ENCODE results near the gene FGF3. TPM values are rescaled to one million over a fixed set of nuclear protein-coding genes. Genes with fewer than 3 reads are reported as not detected.
A peak's percentile ranks its signal among the peaks of the same experiment; 100 is the strongest.

Gene FGF3
- total RNA-seq, 4 donors from 2014 or later: not detected

DNA sequence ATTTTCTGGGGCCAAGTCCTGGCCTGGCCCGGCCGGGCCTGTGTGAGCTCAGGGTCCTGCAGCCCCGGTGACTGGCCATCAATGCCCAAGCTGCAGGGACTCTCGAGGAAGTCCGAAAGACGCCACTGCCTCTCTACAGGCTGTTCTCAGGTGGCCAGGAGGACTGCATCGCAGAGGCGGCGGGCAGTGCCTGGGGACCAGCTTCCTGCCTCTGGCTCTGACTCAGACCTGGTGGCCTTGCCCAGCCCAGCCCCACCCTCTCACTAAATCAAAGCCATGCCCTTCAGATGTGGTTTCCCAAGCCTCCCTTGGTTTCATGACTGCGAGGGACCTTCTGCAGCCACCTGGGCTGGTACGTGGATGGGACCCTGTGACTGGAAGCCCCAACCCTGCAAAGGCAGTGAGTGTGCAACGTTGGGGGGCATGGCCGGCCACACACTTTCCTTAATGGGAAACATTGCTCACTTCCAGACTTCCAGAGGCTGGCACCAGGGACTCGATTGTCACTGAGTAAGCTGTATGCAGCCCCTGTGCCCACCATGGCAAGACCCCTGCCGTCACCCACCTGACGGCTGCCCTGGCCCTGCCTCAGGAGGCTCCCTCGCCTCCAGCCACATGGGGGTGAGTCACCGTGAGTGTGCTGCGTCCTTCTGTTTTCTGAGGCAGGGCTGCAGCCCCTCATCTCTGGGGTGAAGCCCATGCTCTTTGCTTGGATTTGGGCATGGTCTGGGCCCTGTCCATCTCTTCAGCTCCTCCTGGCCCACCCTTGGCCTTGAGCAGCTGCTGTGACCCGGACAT is 6.0 kb upstream of the FGF3 start:
- H3K36me3 ChIP-seq: no peaks in the 10 kb centered on the region
- H3K27me3 ChIP-seq: no peaks in the 10 kb centered on the region
- peaks cover 0 to 24% (median 1%) of the 10 kb centered on the region in 4 donors for H3K4me1 ChIP-seq
- peak in 2 of 3 donors; percentile 67 to 78 for DNase-seq
- H3K27ac ChIP-seq: no peak overlapping the region
- no peaks in the 10 kb centered on the region for H3K9me3 ChIP-seq
- no peak overlapping the region for H3K4me3 ChIP-seq
- TF ChIP-seq, protein P1, sequence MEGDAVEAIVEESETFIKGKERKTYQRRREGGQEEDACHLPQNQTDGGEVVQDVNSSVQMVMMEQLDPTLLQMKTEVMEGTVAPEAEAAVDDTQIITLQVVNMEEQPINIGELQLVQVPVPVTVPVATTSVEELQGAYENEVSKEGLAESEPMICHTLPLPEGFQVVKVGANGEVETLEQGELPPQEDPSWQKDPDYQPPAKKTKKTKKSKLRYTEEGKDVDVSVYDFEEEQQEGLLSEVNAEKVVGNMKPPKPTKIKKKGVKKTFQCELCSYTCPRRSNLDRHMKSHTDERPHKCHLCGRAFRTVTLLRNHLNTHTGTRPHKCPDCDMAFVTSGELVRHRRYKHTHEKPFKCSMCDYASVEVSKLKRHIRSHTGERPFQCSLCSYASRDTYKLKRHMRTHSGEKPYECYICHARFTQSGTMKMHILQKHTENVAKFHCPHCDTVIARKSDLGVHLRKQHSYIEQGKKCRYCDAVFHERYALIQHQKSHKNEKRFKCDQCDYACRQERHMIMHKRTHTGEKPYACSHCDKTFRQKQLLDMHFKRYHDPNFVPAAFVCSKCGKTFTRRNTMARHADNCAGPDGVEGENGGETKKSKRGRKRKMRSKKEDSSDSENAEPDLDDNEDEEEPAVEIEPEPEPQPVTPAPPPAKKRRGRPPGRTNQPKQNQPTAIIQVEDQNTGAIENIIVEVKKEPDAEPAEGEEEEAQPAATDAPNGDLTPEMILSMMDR (IDR thresholded peaks at IDR 0.05): peak in 1 of 6 experiments; percentile 16
- TF ChIP-seq POLR2A (IDR thresholded peaks at IDR 0.05): no peak

DNA sequence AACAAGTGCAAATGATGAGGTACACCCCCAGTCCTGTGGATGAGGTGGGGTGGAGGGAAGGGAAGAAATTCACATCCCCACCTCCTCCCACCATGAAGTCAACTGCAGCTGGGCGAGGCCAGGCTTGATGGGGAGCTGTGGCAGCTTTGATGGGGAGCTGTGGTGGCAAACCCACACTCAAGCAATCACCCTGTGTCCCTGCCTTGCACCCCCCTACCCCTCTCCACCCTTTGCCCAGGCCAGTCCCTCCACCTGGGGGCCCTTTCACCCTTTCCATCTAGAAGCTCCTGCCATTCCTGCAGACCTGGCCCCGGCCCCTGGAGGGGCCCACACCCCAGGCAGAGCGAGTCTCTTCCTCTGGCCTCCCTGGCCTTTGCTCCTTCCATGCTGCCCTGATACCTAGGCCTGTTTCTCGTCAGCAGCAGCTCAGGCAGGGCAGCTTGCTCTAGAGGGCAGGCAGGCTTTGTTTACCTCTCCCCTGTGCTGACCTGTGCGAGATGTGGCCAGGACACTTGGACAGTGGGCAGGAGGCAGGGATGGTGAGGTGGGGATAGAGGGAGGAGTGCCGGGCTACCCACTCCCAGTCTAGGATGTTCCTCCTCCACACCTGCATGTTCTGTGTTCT is 4.5 kb upstream of the FGF3 start:
- H3K27ac ChIP-seq: no peak overlapping the region
- TF ChIP-seq POLR2A (IDR thresholded peaks at IDR 0.05): no peak
- TF ChIP-seq, protein P1 (IDR thresholded peaks at IDR 0.05): no peak

DNA sequence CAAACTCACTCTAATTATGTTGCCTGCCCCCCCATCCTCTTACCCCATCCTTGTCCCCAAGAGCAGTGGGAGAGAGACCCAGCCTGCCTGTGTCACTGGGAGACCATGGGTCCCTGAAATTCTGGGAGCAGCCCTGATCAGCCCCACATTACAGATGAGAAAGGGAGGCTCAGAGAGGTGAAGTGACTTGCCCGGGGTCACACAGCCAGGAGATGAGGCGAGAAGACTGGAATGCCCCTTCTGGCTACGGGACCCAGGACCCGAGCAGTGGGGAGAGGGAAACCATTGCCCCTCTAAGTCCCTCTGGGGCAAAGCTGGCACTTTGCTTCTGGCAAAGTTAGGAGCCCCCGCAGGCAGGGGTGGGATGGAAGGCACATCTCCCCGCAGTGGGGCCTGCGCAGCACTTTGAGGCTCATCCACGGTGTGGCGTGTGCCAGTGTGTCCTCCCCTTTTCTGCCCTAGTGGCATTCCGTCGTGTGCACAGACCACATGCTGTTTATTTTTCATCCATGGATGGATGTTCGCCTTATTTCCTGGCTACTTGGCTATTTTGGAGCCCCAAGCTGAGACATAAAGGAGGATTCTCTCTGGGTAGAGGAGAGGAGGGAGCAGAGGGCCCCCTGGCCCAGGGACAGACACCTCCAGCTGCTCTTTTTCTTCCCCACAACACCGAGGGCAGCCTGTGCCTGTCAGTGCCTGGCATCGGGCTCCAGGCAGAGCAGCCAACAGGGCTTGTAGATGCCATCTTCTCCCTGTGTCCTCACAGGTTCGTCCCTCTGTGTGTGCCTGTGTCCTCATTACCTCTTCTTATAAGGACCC is 3.7 kb upstream of the FGF3 start:
- no peaks in the 10 kb centered on the region for H3K9me3 ChIP-seq
- no peak overlapping the region for H3K4me3 ChIP-seq
- peaks cover 0 to 18% of the 10 kb centered on the region in 2 donors for H3K27me3 ChIP-seq
- H3K27ac ChIP-seq: no peak overlapping the region
- H3K36me3 ChIP-seq: no peaks in the 10 kb centered on the region
- H3K4me1 ChIP-seq: peaks cover 0 to 21% (median 0%) of the 10 kb centered on the region in 4 donors
- TF ChIP-seq, protein P1 (IDR thresholded peaks at IDR 0.05): no peak
- TF ChIP-seq POLR2A (IDR thresholded peaks at IDR 0.05): no peak
- DNase-seq: no peak

More for the DNA sequence above, 4.5 kb upstream of the FGF3 start:
- DNase-seq: no peak
- H3K4me1 ChIP-seq: peaks cover 0 to 16% (median 1%) of the 10 kb centered on the region in 4 donors
- H3K9me3 ChIP-seq: no peaks in the 10 kb centered on the region
- no peak overlapping the region for H3K4me3 ChIP-seq
- H3K27me3 ChIP-seq: peaks cover 0 to 10% of the 10 kb centered on the region in 2 donors
- no peaks in the 10 kb centered on the region for H3K36me3 ChIP-seq

DNA sequence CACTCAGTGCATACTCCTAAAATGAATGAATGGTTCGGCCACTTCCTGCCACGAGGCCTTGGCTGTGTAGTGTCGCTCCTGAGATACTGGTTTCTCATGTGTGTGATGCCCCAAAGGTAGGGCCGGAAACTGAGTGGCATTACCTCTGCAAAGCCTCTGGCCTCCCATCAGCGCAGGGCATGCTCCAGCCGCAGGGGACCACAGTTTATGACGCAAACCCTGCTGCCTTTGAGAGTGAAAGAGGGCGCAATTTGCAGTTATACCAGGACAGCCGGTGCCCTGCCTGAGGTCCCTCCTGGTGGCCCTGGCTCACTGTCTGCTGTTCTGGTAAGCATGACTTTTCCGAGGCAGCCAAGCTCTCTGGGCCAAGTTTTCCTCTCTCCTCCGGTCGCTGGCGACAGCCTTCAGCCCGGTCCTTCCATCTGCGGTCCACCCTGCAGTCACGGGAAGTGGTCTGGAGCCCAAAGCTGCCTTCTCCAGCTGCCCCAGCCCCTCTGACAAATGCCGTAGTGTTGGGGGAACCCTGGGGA is 2.4 kb upstream of the FGF3 start:
- Histone ChIP-seq H3K27ac (no peak overlapping the region), H3K27me3 (peaks cover 0 to 30% of the 10 kb centered on the region in 2 donors), H3K4me3 (no peak overlapping the region), H3K4me1 (peaks cover 0 to 29% (median 0%) of the 10 kb centered on the region in 4 donors), H3K9me3 (no peaks in the 10 kb centered on the region), H3K36me3 (no peaks in the 10 kb centered on the region)
- DNase-seq: no peak
- no peak for TF ChIP-seq POLR2A (IDR thresholded peaks at IDR 0.05)
- TF ChIP-seq, protein P1 (IDR thresholded peaks at IDR 0.05): no peak

DNA sequence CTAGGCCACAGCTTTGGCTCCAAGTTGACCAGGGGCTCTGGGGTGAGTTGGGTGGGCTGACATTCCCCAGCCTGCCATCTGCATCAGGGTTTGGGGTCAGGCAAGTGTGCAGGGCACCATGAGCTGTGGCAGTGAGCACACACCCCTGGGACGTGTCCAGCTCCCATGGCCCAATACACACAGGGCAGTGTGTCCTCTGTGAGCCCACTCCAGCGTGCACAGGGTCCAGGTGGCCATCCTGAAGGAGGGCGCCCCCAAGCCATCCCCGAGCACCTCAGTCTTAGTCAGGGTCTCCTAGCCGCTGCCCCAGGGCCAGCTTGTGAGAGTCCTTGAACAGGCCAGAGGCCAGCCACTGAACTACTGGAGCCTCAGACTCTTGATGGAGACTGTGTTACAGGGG is 1.2 kb upstream of the FGF3 start:
- H3K4me1 ChIP-seq: peaks cover 0 to 26% (median 0%) of the 10 kb centered on the region in 4 donors
- no peaks in the 10 kb centered on the region for H3K36me3 ChIP-seq
- DNase-seq: no peak
- no peak overlapping the region for H3K27ac ChIP-seq
- peaks cover 0 to 37% of the 10 kb centered on the region in 2 donors for H3K27me3 ChIP-seq
- H3K4me3 ChIP-seq: no peak overlapping the region
- TF ChIP-seq, protein P1 (IDR thresholded peaks at IDR 0.05): no peak
- TF ChIP-seq POLR2A (IDR thresholded peaks at IDR 0.05): no peak
- no peaks in the 10 kb centered on the region for H3K9me3 ChIP-seq

Measured in Peyer's patch (tissue), 4 donors.